Ishikawa (cell line): ENCODE measurements around the gene TRIM16.
A peak's percentile ranks its signal among the peaks of the same experiment; 100 is the strongest.
"Not testable (repeated sequence)": the region's sequence is repeated elsewhere in the genome, so short reads cannot be mapped to it uniquely, and the experiment has no call there.

Experiments used
- CEBPB ChIP-seq: IDR thresholded peaks from 2 replicates; pipeline ENCODE4 v1.6.1; 2012
- EP300 ChIP-seq: IDR thresholded peaks from 2 replicates; pipeline ENCODE4 v1.6.1; 2012; ENCODE audit warnings: borderline replicate concordance
- NFIC ChIP-seq: IDR thresholded peaks from 2 replicates; pipeline ENCODE4 v1.6.1; 2012
- TAF1 ChIP-seq: IDR thresholded peaks from 2 replicates; pipeline ENCODE4 v1.6.1; 2012; ENCODE audit warnings: low read depth, mild to moderate bottlenecking
- TCF12 ChIP-seq: IDR thresholded peaks from 2 replicates; pipeline ENCODE4 v1.6.1; 2012; ENCODE audit warnings: low read depth
- YY1 ChIP-seq: IDR thresholded peaks from 2 replicates; pipeline ENCODE4 v1.6.1; 2012; ENCODE audit warnings: low read depth
- TF ChIP-seq, protein P1 (sequence below): IDR thresholded peaks from 2 replicates; pipeline ENCODE4 v1.6.1; 2012; ENCODE audit warnings: low read depth, mild to moderate bottlenecking
- TF ChIP-seq, protein P2 (sequence below): IDR thresholded peaks from 2 replicates; pipeline ENCODE4 v1.6.1; 2012

- TF ChIP-seq EP300, TCF12, NFIC, YY1, CEBPB: not testable (repeated sequence)
- TF ChIP-seq TAF1 = peak; percentile 59; the same call in 1 of the 2 replicates
- TF ChIP-seq, protein P1, sequence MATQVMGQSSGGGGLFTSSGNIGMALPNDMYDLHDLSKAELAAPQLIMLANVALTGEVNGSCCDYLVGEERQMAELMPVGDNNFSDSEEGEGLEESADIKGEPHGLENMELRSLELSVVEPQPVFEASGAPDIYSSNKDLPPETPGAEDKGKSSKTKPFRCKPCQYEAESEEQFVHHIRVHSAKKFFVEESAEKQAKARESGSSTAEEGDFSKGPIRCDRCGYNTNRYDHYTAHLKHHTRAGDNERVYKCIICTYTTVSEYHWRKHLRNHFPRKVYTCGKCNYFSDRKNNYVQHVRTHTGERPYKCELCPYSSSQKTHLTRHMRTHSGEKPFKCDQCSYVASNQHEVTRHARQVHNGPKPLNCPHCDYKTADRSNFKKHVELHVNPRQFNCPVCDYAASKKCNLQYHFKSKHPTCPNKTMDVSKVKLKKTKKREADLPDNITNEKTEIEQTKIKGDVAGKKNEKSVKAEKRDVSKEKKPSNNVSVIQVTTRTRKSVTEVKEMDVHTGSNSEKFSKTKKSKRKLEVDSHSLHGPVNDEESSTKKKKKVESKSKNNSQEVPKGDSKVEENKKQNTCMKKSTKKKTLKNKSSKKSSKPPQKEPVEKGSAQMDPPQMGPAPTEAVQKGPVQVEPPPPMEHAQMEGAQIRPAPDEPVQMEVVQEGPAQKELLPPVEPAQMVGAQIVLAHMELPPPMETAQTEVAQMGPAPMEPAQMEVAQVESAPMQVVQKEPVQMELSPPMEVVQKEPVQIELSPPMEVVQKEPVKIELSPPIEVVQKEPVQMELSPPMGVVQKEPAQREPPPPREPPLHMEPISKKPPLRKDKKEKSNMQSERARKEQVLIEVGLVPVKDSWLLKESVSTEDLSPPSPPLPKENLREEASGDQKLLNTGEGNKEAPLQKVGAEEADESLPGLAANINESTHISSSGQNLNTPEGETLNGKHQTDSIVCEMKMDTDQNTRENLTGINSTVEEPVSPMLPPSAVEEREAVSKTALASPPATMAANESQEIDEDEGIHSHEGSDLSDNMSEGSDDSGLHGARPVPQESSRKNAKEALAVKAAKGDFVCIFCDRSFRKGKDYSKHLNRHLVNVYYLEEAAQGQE = not testable (repeated sequence)
- TF ChIP-seq, protein P2, sequence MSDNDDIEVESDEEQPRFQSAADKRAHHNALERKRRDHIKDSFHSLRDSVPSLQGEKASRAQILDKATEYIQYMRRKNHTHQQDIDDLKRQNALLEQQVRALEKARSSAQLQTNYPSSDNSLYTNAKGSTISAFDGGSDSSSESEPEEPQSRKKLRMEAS = not testable (repeated sequence)
Observed at GRCh38 chr17:15683824-15684478, at the start of gene TRIM16.
